Activated T-helper 1 cell treated with anti-CD3 and anti-CD28 coated beads, Interleukin-12 subunit alpha, Interleukin-12 subunit beta, Interleukin-2, Interleukin-4 antibody, amounts not matched to agents 30 ng/mL and 10 ng/mL and 1 ng/mL, durations not matched to agents 14 hours and 24 hours and 36 hours (primary cell): ENCODE measurements around the gene CEBPA. TPM values are rescaled to one million over a fixed set of nuclear protein-coding genes. Genes with fewer than 3 reads are reported as not detected.

ENCODE experiments used
- DNase-seq: peaks from one replicate; pipeline ENCODE4 v3.0.0; 2021; ENCODE audit warnings: low spot score
- H3K27ac Mint-ChIP-seq: one replicate; pipeline ENCODE4 v1.8.0; 2021; ENCODE audit warnings: mild to moderate bottlenecking, mixed read lengths
- H3K27me3 Mint-ChIP-seq: one replicate; pipeline ENCODE4 v1.8.0; 2022; ENCODE audit warnings: mild to moderate bottlenecking, moderate library complexity, mixed read lengths; ENCODE audit not compliant: insufficient read depth
- H3K36me3 Mint-ChIP-seq: one replicate; pipeline ENCODE4 v1.8.0; 2021; ENCODE audit warnings: low read depth, mixed read lengths
- H3K4me1 Mint-ChIP-seq: one replicate; pipeline ENCODE4 v1.8.0; 2021; ENCODE audit warnings: low read depth, mixed read lengths
- H3K4me3 Mint-ChIP-seq: one replicate; pipeline ENCODE4 v1.8.0; 2021; ENCODE audit warnings: mild to moderate bottlenecking, moderate library complexity, mixed read lengths
- H3K9me3 Mint-ChIP-seq: one replicate; pipeline ENCODE4 v1.8.0; 2021; ENCODE audit warnings: mixed read lengths
- intact Hi-C: fragments of 100-400 bp; cut with micrococcal nuclease; formaldehyde crosslinking; loops from one replicate; pipeline ENCODE4 v1.15.1; 2024
- total RNA-seq: library from RNA; stranded (reverse); gene quantifications from 2 replicates; pipeline ENCODE4 v1.2.3, GENCODE V29; 2022

Gene CEBPA
- total RNA-seq, 1 donor from 2014 or later, result 1.8 TPM

- DNase-seq, result no peak
- H3K4me1 Mint-ChIP-seq, result peaks cover 17% of the 10 kb centered on the region
- intact Hi-C loops, result no loop called here
- peaks cover 22% of the 10 kb centered on the region for H3K9me3 Mint-ChIP-seq
- H3K27ac Mint-ChIP-seq, result no peak overlapping the region
- H3K4me3 Mint-ChIP-seq, result no peak overlapping the region
- H3K36me3 Mint-ChIP-seq, result peaks cover 11% of the 10 kb centered on the region
- peaks cover 8% of the 10 kb centered on the region for H3K27me3 Mint-ChIP-seq
Observed at GRCh38 chr19:33287438-33287837, 14.9 kb downstream of the CEBPA start.

- peaks cover 8% of the 10 kb centered on the region for H3K27me3 Mint-ChIP-seq
- peaks cover 22% of the 10 kb centered on the region for H3K9me3 Mint-ChIP-seq
- intact Hi-C loops, result no loop called here
- DNase-seq, result no peak
- no peak overlapping the region for H3K4me3 Mint-ChIP-seq
- H3K4me1 Mint-ChIP-seq, result peaks cover 17% of the 10 kb centered on the region
- H3K27ac Mint-ChIP-seq, result peak overlapping the region; percentile 2
- H3K36me3 Mint-ChIP-seq, result peaks cover 11% of the 10 kb centered on the region
Observed at GRCh38 chr19:33286899-33287298, 15.4 kb downstream of the CEBPA start.

GRCh38 chr19:33285441-33285927 lies 16.9 kb downstream of the CEBPA start:
- no peak for DNase-seq
- Mint-ChIP-seq H3K36me3 (peaks cover 11% of the 10 kb centered on the region), H3K4me1 (peaks cover 25% of the 10 kb centered on the region), H3K27me3 (peaks cover 4% of the 10 kb centered on the region), H3K27ac (no peak overlapping the region), H3K9me3 (peaks cover 22% of the 10 kb centered on the region), H3K4me3 (no peak overlapping the region)
- intact Hi-C loops, result no loop called here

- intact Hi-C loops, result loop anchor here (5.0 kb wide), 2 partner anchors 47 to 107 kb away; no protein-coding TSS in a partner anchor
- peaks cover 21% of the 10 kb centered on the region for H3K9me3 Mint-ChIP-seq
- peaks cover 32% of the 10 kb centered on the region for H3K4me1 Mint-ChIP-seq
Observed at GRCh38 chr19:33284756-33285155, 17.6 kb downstream of the CEBPA start.

GRCh38 chr19:33284146-33284643 lies 18.1 kb downstream of the CEBPA start:
- DNase-seq, result no peak
- intact Hi-C loops, result loop anchor here (5.0 kb wide), 2 partner anchors 47 to 107 kb away; no protein-coding TSS in a partner anchor
- no peak overlapping the region for H3K4me3 Mint-ChIP-seq
- H3K36me3 Mint-ChIP-seq, result peaks cover 11% of the 10 kb centered on the region
- H3K27ac Mint-ChIP-seq, result no peak overlapping the region
- peaks cover 17% of the 10 kb centered on the region for H3K9me3 Mint-ChIP-seq
- H3K27me3 Mint-ChIP-seq, result peaks cover 6% of the 10 kb centered on the region
- H3K4me1 Mint-ChIP-seq, result peaks cover 33% of the 10 kb centered on the region

More at GRCh38 chr19:33284756-33285155, 17.6 kb downstream of the CEBPA start:
- peaks cover 11% of the 10 kb centered on the region for H3K36me3 Mint-ChIP-seq
- H3K27me3 Mint-ChIP-seq, result peaks cover 6% of the 10 kb centered on the region
- no peak overlapping the region for H3K4me3 Mint-ChIP-seq
- no peak for DNase-seq
- H3K27ac Mint-ChIP-seq, result no peak overlapping the region

GRCh38 chr19:33283589-33283988 lies 18.7 kb downstream of the CEBPA start:
- Mint-ChIP-seq H3K27ac (no peak overlapping the region), H3K4me3 (no peak overlapping the region), H3K9me3 (peaks cover 11% of the 10 kb centered on the region), H3K4me1 (peaks cover 33% of the 10 kb centered on the region), H3K27me3 (peaks cover 6% of the 10 kb centered on the region), H3K36me3 (peaks cover 7% of the 10 kb centered on the region)
- DNase-seq, result no peak
- intact Hi-C loops, result loop anchor here (5.0 kb wide), 2 partner anchors 46 to 106 kb away; no protein-coding TSS in a partner anchor

- H3K27me3 Mint-ChIP-seq, result peaks cover 6% of the 10 kb centered on the region
- H3K27ac Mint-ChIP-seq, result no peak overlapping the region
- no peak for DNase-seq
- H3K4me3 Mint-ChIP-seq, result no peak overlapping the region
- H3K36me3 Mint-ChIP-seq, result no peaks in the 10 kb centered on the region
- no peaks in the 10 kb centered on the region for H3K9me3 Mint-ChIP-seq
- intact Hi-C loops, result loop anchor here (5.0 kb wide), 2 partner anchors 45 to 105 kb away; no protein-coding TSS in a partner anchor
- peaks cover 26% of the 10 kb centered on the region for H3K4me1 Mint-ChIP-seq
Observed at GRCh38 chr19:33282036-33282671, 20.2 kb downstream of the CEBPA start.

GRCh38 chr19:33281296-33281926 lies 20.9 kb downstream of the CEBPA start:
- no peaks in the 10 kb centered on the region for H3K9me3 Mint-ChIP-seq
- DNase-seq, result no peak
- H3K36me3 Mint-ChIP-seq, result no peaks in the 10 kb centered on the region
- intact Hi-C loops, result loop anchor here (2.0 to 5.0 kb wide), 3 partner anchors 21 to 104 kb away; partner anchors contain the start of gene CEBPA
- H3K27ac Mint-ChIP-seq, result no peak overlapping the region
- H3K4me3 Mint-ChIP-seq, result no peak overlapping the region
- H3K4me1 Mint-ChIP-seq, result peaks cover 20% of the 10 kb centered on the region
- peaks cover 6% of the 10 kb centered on the region for H3K27me3 Mint-ChIP-seq

GRCh38 chr19:33280351-33280921 lies 21.9 kb downstream of the CEBPA start:
- H3K27me3 Mint-ChIP-seq, result peaks cover 6% of the 10 kb centered on the region
- intact Hi-C loops, result loop anchor here (1.0 to 5.0 kb wide), 4 partner anchors 22 to 103 kb away; partner anchors contain the start of genes CEBPA and CEBPG
- H3K36me3 Mint-ChIP-seq, result no peaks in the 10 kb centered on the region
- H3K9me3 Mint-ChIP-seq, result no peaks in the 10 kb centered on the region
- peaks cover 20% of the 10 kb centered on the region for H3K4me1 Mint-ChIP-seq
- DNase-seq, result peak; percentile 47
- H3K4me3 Mint-ChIP-seq, result peak overlapping the region; percentile 34
- peak overlapping the region; percentile 86 for H3K27ac Mint-ChIP-seq

- Mint-ChIP-seq H3K4me1 (peaks cover 16% of the 10 kb centered on the region), H3K36me3 (no peaks in the 10 kb centered on the region), H3K9me3 (no peaks in the 10 kb centered on the region), H3K27ac (peak overlapping the region; percentile 86), H3K4me3 (peak overlapping the region; percentile 34), H3K27me3 (peaks cover 5% of the 10 kb centered on the region)
- intact Hi-C loops, result loop anchor here (1.0 to 5.0 kb wide), 4 partner anchors 23 to 102 kb away; partner anchors contain the start of genes CEBPA and CEBPG
- DNase-seq, result no peak
Observed at GRCh38 chr19:33279430-33280350, 22.6 kb downstream of the CEBPA start.

GRCh38 chr19:33278403-33279269 lies 23.7 kb downstream of the CEBPA start:
- H3K27ac Mint-ChIP-seq, result no peak overlapping the region
- H3K9me3 Mint-ChIP-seq, result no peaks in the 10 kb centered on the region
- DNase-seq, result no peak

More at GRCh38 chr19:33278403-33279269, 23.7 kb downstream of the CEBPA start:
- Mint-ChIP-seq H3K36me3 (no peaks in the 10 kb centered on the region), H3K4me3 (no peak overlapping the region), H3K27me3 (peaks cover 5% of the 10 kb centered on the region), H3K4me1 (peaks cover 23% of the 10 kb centered on the region)
- intact Hi-C loops, result no loop called here
